Right renal pelvis (tissue), 4 donors: ENCODE measurements around the gene CXCR2. TPM values are rescaled to one million over a fixed set of nuclear protein-coding genes. Genes with fewer than 3 reads are reported as not detected.

Experiments
- DNase-seq, 4 donors: peaks; one replicate each; pipeline ENCODE4 v3.0.0-alpha.2; 2013; ENCODE audit warnings: low read depth in 4 of 4, low spot score in 3 of 4, missing footprints in 1 of 4
- polyA plus RNA-seq, 4 donors: library from polyadenylated mRNA; unstranded; fragments of 120-200 nt; gene quantifications; one replicate each; pipeline ENCODE4 v1.2.1, GENCODE V29; 2013; ENCODE audit not compliant: insufficient read length in 4 of 4

The CXCR2 gene
- polyA plus RNA-seq, 4 donors, result 0.19 to 0.44 (median 0.33) TPM

- DNase-seq, result no peak
These were observed 54.8 kb downstream of the CXCR2 start for GRCh38 chr2:218180467-218181114.

GRCh38 chr2:218184331-218184730 is 58.5 kb downstream of the CXCR2 start:
- no peak for DNase-seq

GRCh38 chr2:218186355-218186766 is 60.5 kb downstream of the CXCR2 start:
- peak; percentile 18 to 49 (median 20) for DNase-seq

Other genes starting within 250 kb of the CXCR2 start
- gene TNS1, start 123.0 kb upstream of the CXCR2 start, polyA plus RNA-seq, result 10 to 100 TPM; 56.1 to 65.8 (median 61.6) TPM
- under 1 TPM in 3 of 4 donors, not detected in 1; 0.08 to 0.59 (median 0.18) TPM for gene RUFY4, start 56.8 kb upstream of the CXCR2 start, polyA plus RNA-seq
- under 1 TPM in 1 of 4 donors, not detected in 3; 0.08 TPM for gene CXCR1, start 40.9 kb downstream of the CXCR2 start, polyA plus RNA-seq
- gene ARPC2, start 91.2 kb downstream of the CXCR2 start, polyA plus RNA-seq, result 100 to 1,000 TPM; 246 to 268 (median 258) TPM
- gene GPBAR1, start 135.0 kb downstream of the CXCR2 start, polyA plus RNA-seq, result 1 to 10 TPM; 2.1 to 2.4 (median 2.3) TPM
- gene AAMP, start 144.1 kb downstream of the CXCR2 start, polyA plus RNA-seq, result 100 to 1,000 TPM; 113 to 145 (median 117) TPM
- 100 to 1,000 TPM; 103 to 132 (median 111) TPM for gene PNKD, start 144.5 kb downstream of the CXCR2 start, polyA plus RNA-seq
- 100 to 1,000 TPM in 2 of 4 donors, 10 to 100 TPM in 2; 90.9 to 107 (median 99.8) TPM for gene TMBIM1, start 166.5 kb downstream of the CXCR2 start, polyA plus RNA-seq
- 1 to 10 TPM; 4.3 to 6.2 (median 5.3) TPM for gene CATIP, start 230.8 kb downstream of the CXCR2 start, polyA plus RNA-seq